IMR-90 (cell line): ENCODE measurements around the gene STAMBPL1. TPM values are rescaled to one million over a fixed set of nuclear protein-coding genes. Genes with fewer than 3 reads are reported as not detected.
A peak's percentile ranks its signal among the peaks of the same experiment; 100 is the strongest.

Experiments
- ATAC-seq: fragments of 200-7000 bp; cut with Tn5 transposase; 2 replicates; pipeline ENCODE4 v1.9.1; 2020; ENCODE audit warnings: low read depth, mild to moderate bottlenecking, moderate library complexity
- BruUV-seq: library from RNA; stranded (reverse); fragments of 400-500 nt; replicated peaks from 2 replicates; lab custom pipeline; 2021; lab: Mats Ljungman, UMichigan
- CTCF ChIA-PET: fragments of 300-600 bp; formaldehyde crosslinking; extraction: SDS; loops from one replicate; lab custom pipeline; 2021; ENCODE audit warnings: antibody characterized with exemption; lab: Yijun Ruan, JAX
- POLR2A ChIA-PET: fragments of 300-600 bp; sonication (Branson Sonifier 250); formaldehyde crosslinking; loops from one replicate; lab custom pipeline; 2022; ENCODE audit warnings: antibody characterized with exemption; ENCODE audit not compliant: unreplicated experiment; lab: Charles Lee
- DNase-seq: peaks from one replicate; pipeline ENCODE4 v3.0.0; 2013
- H2AFZ ChIP-seq: replicated peaks from 2 replicates; pipeline ENCODE3; 2013; ENCODE audit warnings: low read length, mild to moderate bottlenecking; ENCODE audit not compliant: poor library complexity
- H2AK5ac ChIP-seq: 2 replicates; pipeline ENCODE4 v1.6.1; 2013; ENCODE audit warnings: low read depth, low read length, inconsistent platforms
- H2AK9ac ChIP-seq: replicated peaks from 2 replicates; pipeline ENCODE3; 2013; ENCODE audit warnings: mild to moderate bottlenecking, low read depth, low read length, moderate library complexity; ENCODE audit not compliant: poor library complexity
- H2BK120ac ChIP-seq: 2 replicates; pipeline ENCODE4 v1.6.1; 2013; ENCODE audit warnings: low read depth, low read length, inconsistent platforms
- H2BK15ac ChIP-seq: 3 replicates; pipeline ENCODE4 v1.6.1; 2013; ENCODE audit warnings: low read depth, low read length, inconsistent platforms
- H2BK20ac ChIP-seq: 2 replicates; pipeline ENCODE4 v1.6.1; 2013; ENCODE audit warnings: low read depth, mild to moderate bottlenecking, inconsistent platforms, low read length, moderate library complexity
- H2BK5ac ChIP-seq: 2 replicates; pipeline ENCODE4 v1.6.1; 2013; ENCODE audit warnings: mild to moderate bottlenecking, low read depth, low read length, inconsistent platforms; ENCODE audit not compliant: poor library complexity, severe bottlenecking
- H3K14ac ChIP-seq: replicated peaks from 2 replicates; pipeline ENCODE4 v1.6.1; 2013; ENCODE audit warnings: low read depth, low read length, inconsistent platforms
- H3K18ac ChIP-seq: 2 replicates; pipeline ENCODE4 v1.6.1; 2013; ENCODE audit warnings: low read depth, low read length, control low read depth
- H3K23ac ChIP-seq: 2 replicates; pipeline ENCODE4 v1.6.1; 2013; ENCODE audit warnings: low read depth, low read length, inconsistent platforms
- H3K27ac ChIP-seq: 2 replicates; pipeline ENCODE4 v1.5.1; 2013; ENCODE audit warnings: mild to moderate bottlenecking, control low read depth, low read length; ENCODE audit not compliant: insufficient read depth
- H3K27me3 ChIP-seq: 2 replicates; pipeline ENCODE4 v1.6.1; 2013; ENCODE audit warnings: low read length; ENCODE audit not compliant: control insufficient read depth, insufficient read depth
- H3K36me3 ChIP-seq: 2 replicates; pipeline ENCODE4 v1.6.1; 2013; ENCODE audit warnings: low read length, mixed read lengths; ENCODE audit not compliant: control insufficient read depth, insufficient read depth
- H3K4ac ChIP-seq: 2 replicates; pipeline ENCODE4 v1.6.1; 2013; ENCODE audit warnings: low read depth, low read length, inconsistent platforms
- H3K4me1 ChIP-seq: 2 replicates; pipeline ENCODE4 v1.6.1; 2013; ENCODE audit warnings: low read length, mixed read lengths; ENCODE audit not compliant: control insufficient read depth, insufficient read depth
- H3K4me2 ChIP-seq: 2 replicates; pipeline ENCODE4 v1.6.1; 2013; ENCODE audit warnings: low read depth, mild to moderate bottlenecking, control low read depth, low read length, moderate library complexity
- H3K4me3 ChIP-seq: 2 replicates; pipeline ENCODE4 v1.5.1; 2013; ENCODE audit warnings: low read depth, mild to moderate bottlenecking, control low read depth, low read length, moderate library complexity; ENCODE audit not compliant: insufficient read depth
- H3K56ac ChIP-seq: 2 replicates; pipeline ENCODE4 v1.6.1; 2013; ENCODE audit warnings: low read length, inconsistent platforms; ENCODE audit not compliant: insufficient read depth; ENCODE audit errors: extremely low read depth
- H3K79me1 ChIP-seq, 2 experiments: 2 replicates each; pipeline ENCODE4 v1.6.1; 2013; ENCODE audit warnings: low read length in 2 of 2, inconsistent platforms in 1 of 2, low read depth in 1 of 2
- H3K9ac ChIP-seq: 2 replicates; pipeline ENCODE4 v1.6.1; 2013; ENCODE audit warnings: low read depth, low read length, control low read depth
- H3K9me1 ChIP-seq: 2 replicates; pipeline ENCODE4 v1.6.1; 2013; ENCODE audit warnings: low read length, inconsistent platforms; ENCODE audit not compliant: insufficient read depth
- H3K9me3 ChIP-seq: 2 replicates; pipeline ENCODE4 v1.6.1; 2013; ENCODE audit warnings: low read length; ENCODE audit not compliant: control insufficient read depth, insufficient read depth
- H4K20me1 ChIP-seq: 2 replicates; pipeline ENCODE4 v1.6.1; 2013; ENCODE audit warnings: low read length, inconsistent platforms; ENCODE audit not compliant: insufficient read depth
- H4K5ac ChIP-seq: 2 replicates; pipeline ENCODE4 v1.6.1; 2013; ENCODE audit warnings: mild to moderate bottlenecking, low read depth, low read length, control low read depth
- H4K8ac ChIP-seq, 2 experiments: 2 replicates each; pipeline ENCODE4 v1.6.1; 2013; ENCODE audit warnings: low read depth in 2 of 2, low read length in 2 of 2, control low read depth in 1 of 2, inconsistent platforms in 1 of 2
- H4K91ac ChIP-seq: 2 replicates; pipeline ENCODE4 v1.6.1; 2013; ENCODE audit warnings: low read depth, low read length, inconsistent platforms; ENCODE audit not compliant: insufficient read depth
- BHLHE40 ChIP-seq: fragments of 150-350 bp; IDR thresholded peaks from 2 replicates; pipeline ENCODE4 v1.6.1; 2016; ENCODE audit warnings: mild to moderate bottlenecking, low read depth, low read length
- CEBPB ChIP-seq: IDR thresholded peaks from 2 replicates; pipeline ENCODE4 v1.6.1; 2012; ENCODE audit warnings: low read depth, low read length, improper control_type of control experiment
- CHD1 ChIP-seq: IDR thresholded peaks from 2 replicates; pipeline ENCODE4 v1.6.1; 2012; ENCODE audit warnings: low read depth, low read length, improper control_type of control experiment
- ELK1 ChIP-seq: fragments of 150-350 bp; IDR thresholded peaks from 2 replicates; pipeline ENCODE4 v1.6.1; 2016; ENCODE audit warnings: low read depth, mild to moderate bottlenecking, low read length, moderate library complexity, borderline replicate concordance
- MAFK ChIP-seq: IDR thresholded peaks from 2 replicates; pipeline ENCODE4 v1.6.1; 2012; ENCODE audit warnings: low read depth, low read length, improper control_type of control experiment
- MXI1 ChIP-seq: IDR thresholded peaks from 2 replicates; pipeline ENCODE4 v1.6.1; 2012; ENCODE audit warnings: low read depth, mild to moderate bottlenecking, low read length, moderate library complexity, borderline replicate concordance
- RAD21 ChIP-seq: IDR thresholded peaks from 2 replicates; pipeline ENCODE4 v1.6.1; 2012; ENCODE audit warnings: low read length, improper control_type of control experiment
- SMC3 ChIP-seq: fragments of 150-350 bp; IDR thresholded peaks from 2 replicates; pipeline ENCODE4 v1.6.1; 2016; ENCODE audit warnings: low read depth, mild to moderate bottlenecking, antibody characterized with exemption, low read length, moderate library complexity
- WGBS, 2 experiments: methylation state at CpG; one replicate each; pipeline versions ENCODE4 v1.1.5 to v1.1.7; 2013; ENCODE audit warnings: missing lambda C conversion rate in 2 of 2; ENCODE audit not compliant: insufficient read length in 1 of 2; ENCODE audit errors: extremely low coverage in 2 of 2; 5-methylcytosine and 5-hydroxymethylcytosine counted together
- dilution Hi-C: fragments of 300-500 bp; cut with HindIII; formaldehyde crosslinking; loops from one replicate; pipeline ENCODE4 v1.14.3; 2018; ENCODE audit warnings: low sequenced_read_pairs; ENCODE audit not compliant: unreplicated experiment
- in situ Hi-C: fragments of 300-500 bp; cut with MboI; formaldehyde crosslinking; loops from 3 replicates; pipeline ENCODE4 v1.14.3; 2019; ENCODE audit warnings: low sequenced_read_pairs, inconsistent platforms, mixed read lengths
- intact Hi-C: fragments of 100-400 bp; cut with micrococcal nuclease; formaldehyde crosslinking; loops from 2 replicates; pipeline ENCODE4 v1.10.0; 2022
- polyA plus RNA-seq, 3 experiments: library from polyadenylated mRNA; depleted of rRNA; stranded (reverse); fragments of >200 nt; gene quantifications; 2 replicates each; pipeline ENCODE4 v1.2.3, GENCODE V29; 2012; ENCODE audit warnings: low replicate concordance in 1 of 3
- total RNA-seq: library from RNA; depleted of rRNA; stranded (reverse); fragments of >200 nt; gene quantifications from 2 replicates; pipeline ENCODE4 v1.2.3, GENCODE V29; 2012

The STAMBPL1 gene
- total and polyA plus RNA-seq, 2 of the 4 experiments (the other 2 are of a cell fraction) = 26.8 to 28.1 TPM

- H3K27ac ChIP-seq = peak overlapping the region; percentile 54; the same call in 1 of the 2 replicates
- intact Hi-C loops (no loop called here), in situ Hi-C loops (no loop called here), dilution Hi-C loops (no loop called here)
- H3K56ac ChIP-seq = no peak overlapping the region
- H3K4ac ChIP-seq = peak overlapping the region; percentile 58
- WGBS, 2 experiments = no CpG with 5 or more reads among the region's 4 CpGs
- no peak overlapping the region for H2AFZ ChIP-seq
- no peak overlapping the region for H2AK9ac ChIP-seq
- no peak overlapping the region for H3K4me3 ChIP-seq
- H3K4me1 ChIP-seq = peaks cover 36% of the 10 kb centered on the region
- no peaks in the 10 kb centered on the region for H3K27me3 ChIP-seq
- H3K18ac ChIP-seq = peak overlapping the region; percentile 76
- peak overlapping the region; percentile 53 for H2BK120ac ChIP-seq
- 0 out of 3 replicates have a peak overlapping the region, but pooled peaks have one; percentile 29 for H2BK15ac ChIP-seq
- H4K20me1 ChIP-seq = no peaks in the 10 kb centered on the region; the same call in 1 of the 2 replicates
- H4K91ac ChIP-seq = peak overlapping the region; percentile 46
- no peaks in the 10 kb centered on the region for H3K9me3 ChIP-seq
- DNase-seq (no peak), ATAC-seq (no peak)
- H3K79me1 ChIP-seq = peaks cover 49 to 76% of the 10 kb centered on the region in 2 experiments
- peak overlapping the region; percentile 78 for H4K5ac ChIP-seq
- peaks cover 24% of the 10 kb centered on the region for H3K9me1 ChIP-seq
- peak overlapping the region; percentile 36; the same call in 1 of the 2 replicates for H2BK20ac ChIP-seq
- ChIA-PET CTCF (no interaction called here), POLR2A (no interaction called here)
- peak overlapping the region; percentile 72 for H2BK5ac ChIP-seq
- TF ChIP-seq ELK1 = no peak
- TF ChIP-seq MXI1 = no peak
- TF ChIP-seq MAFK = no peak
- no peak for TF ChIP-seq RAD21
- TF ChIP-seq CEBPB = no peak
- TF ChIP-seq SMC3 = no peak
- TF ChIP-seq BHLHE40 = no peak
- TF ChIP-seq CHD1 = no peak
- peaks cover 5% of the 10 kb centered on the region; the same call in 1 of the 2 replicates for H3K36me3 ChIP-seq
- no TSS peak for BruUV-seq
- H3K9ac ChIP-seq = no peak overlapping the region
- H3K23ac ChIP-seq = peak overlapping the region; percentile 72; the same call in 1 of the 2 replicates
- peak overlapping the region; percentile 10 to 55; a peak in 3 of 4 replicates for H4K8ac ChIP-seq
- peak overlapping the region; percentile 81 for H3K14ac ChIP-seq
- H3K4me2 ChIP-seq = no peak overlapping the region; the same call in 1 of the 2 replicates
- peak overlapping the region; percentile 41 for H2AK5ac ChIP-seq
Observed at GRCh38 chr10:88896372-88896993, 16.4 kb downstream of the STAMBPL1 start.
